ENCODE data around the gene FMN2. TPM values are rescaled to one million over a fixed set of nuclear protein-coding genes. Genes with fewer than 3 reads are reported as not detected.

The FMN2 gene
- total RNA-seq, 4 donors from 2014 or later: 0.54 to 5.1 (median 1.2) TPM

- no peaks in the 10 kb centered on the region for H3K27me3 ChIP-seq
- H3K27ac ChIP-seq: no peak overlapping the region
- no peak overlapping the region for H3K4me3 ChIP-seq
- H3K4me1 ChIP-seq: no peaks in the 10 kb centered on the region
- no peak for TF ChIP-seq POLR2A (IDR thresholded peaks at IDR 0.05)
- no peak for TF ChIP-seq CTCF (IDR thresholded peaks at IDR 0.05)
- H3K9me3 ChIP-seq: no peaks in the 10 kb centered on the region
- no peaks in the 10 kb centered on the region for H3K36me3 ChIP-seq
- no peak for DNase-seq
These were observed 16.8 kb upstream of the FMN2 start for GRCh38 chr1:240074908-240075307.

- peaks cover 0 to 2% (median 0%) of the 10 kb centered on the region in 4 donors for H3K9me3 ChIP-seq
- H3K36me3 ChIP-seq: no peaks in the 10 kb centered on the region
- H3K4me1 ChIP-seq: no peaks in the 10 kb centered on the region
- no peak overlapping the region for H3K4me3 ChIP-seq
- DNase-seq: no peak
- H3K27ac ChIP-seq: no peak overlapping the region
- TF ChIP-seq CTCF (IDR thresholded peaks at IDR 0.05) (no peak), POLR2A (IDR thresholded peaks at IDR 0.05) (no peak)
- H3K27me3 ChIP-seq: no peaks in the 10 kb centered on the region
These were observed 7.3 kb upstream of the FMN2 start for GRCh38 chr1:240084337-240084736.

GRCh38 chr1:240084749-240085148 lies 6.9 kb upstream of the FMN2 start:
- Histone ChIP-seq H3K4me1 (no peaks in the 10 kb centered on the region), H3K27ac (no peak overlapping the region), H3K36me3 (no peaks in the 10 kb centered on the region), H3K27me3 (no peaks in the 10 kb centered on the region), H3K9me3 (peaks cover 0 to 2% (median 0%) of the 10 kb centered on the region in 4 donors), H3K4me3 (no peak overlapping the region)
- DNase-seq: no peak
- TF ChIP-seq CTCF (IDR thresholded peaks at IDR 0.05): no peak
- no peak for TF ChIP-seq POLR2A (IDR thresholded peaks at IDR 0.05)

GRCh38 chr1:240086726-240087125 lies 5.0 kb upstream of the FMN2 start:
- Histone ChIP-seq H3K4me1 (peaks cover 0 to 2% (median 0%) of the 10 kb centered on the region in 4 donors), H3K27ac (no peak overlapping the region), H3K27me3 (peaks cover 0 to 6% of the 10 kb centered on the region in 2 donors), H3K9me3 (peaks cover 0 to 2% (median 0%) of the 10 kb centered on the region in 4 donors), H3K4me3 (no peak overlapping the region), H3K36me3 (no peaks in the 10 kb centered on the region)
- DNase-seq: no peak
- no peak for TF ChIP-seq CTCF (IDR thresholded peaks at IDR 0.05)
- TF ChIP-seq POLR2A (IDR thresholded peaks at IDR 0.05): no peak

DNA sequence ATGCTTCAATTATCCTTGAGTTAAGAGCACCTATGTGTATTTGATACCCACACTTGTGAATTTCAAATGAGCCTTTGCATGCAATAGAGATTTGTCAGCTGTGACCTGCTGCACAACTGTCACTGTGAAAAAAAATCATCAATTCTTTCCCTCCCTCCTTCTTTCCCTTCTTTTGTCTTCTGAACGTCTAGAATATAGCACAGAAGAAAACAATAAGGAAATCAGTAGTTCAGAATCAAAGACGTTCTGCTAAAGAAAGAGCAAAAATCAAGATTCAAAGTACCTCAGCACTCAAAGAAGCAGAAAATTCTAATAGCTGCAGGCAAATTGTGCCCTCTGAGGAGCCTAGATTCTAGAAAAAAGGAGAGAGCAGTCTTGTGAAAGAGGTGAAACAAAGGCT lies 1.7 kb upstream of the FMN2 start:
- Histone ChIP-seq H3K27me3 (peaks cover 0 to 25% of the 10 kb centered on the region in 2 donors), H3K4me1 (peaks cover 0 to 4% (median 0%) of the 10 kb centered on the region in 4 donors), H3K27ac (no peak overlapping the region), H3K36me3 (no peaks in the 10 kb centered on the region), H3K4me3 (no peak overlapping the region), H3K9me3 (peaks cover 0 to under 1% (median 0%) of the 10 kb centered on the region in 4 donors)
- no peak for DNase-seq
- TF ChIP-seq CTCF (IDR thresholded peaks at IDR 0.05) (no peak), POLR2A (IDR thresholded peaks at IDR 0.05) (no peak)

Data from Peyer's patch (tissue), 4 donors.